Uterus (tissue), 2 donors: ENCODE measurements around the gene TBC1D16.

Experiments used
- CTCF ChIP-seq, 4 experiments: fragments of 200-600 bp in 2 of 4; fragments of 450-650 bp in 2 of 4; sonication (generic) in 2 of 4; IDR thresholded peaks; one replicate each; pipeline ENCODE4 v1.5.1; 2016 to 2019; ENCODE audit warnings: antibody characterized with exemption in 4 of 4, mild to moderate bottlenecking in 2 of 4, moderate library complexity in 1 of 4
- POLR2A ChIP-seq, 2 donors: fragments of 450-650 bp; IDR thresholded peaks; one replicate each; pipeline ENCODE4 v1.6.1; 2016; ENCODE audit warnings: antibody characterized with exemption in 2 of 2, mild to moderate bottlenecking in 1 of 2, moderate library complexity in 1 of 2

- no peak for TF ChIP-seq POLR2A (IDR thresholded peaks at IDR 0.05)
- TF ChIP-seq CTCF (IDR thresholded peaks at IDR 0.05): no peak
These were observed 114.8 kb downstream of the TBC1D16 start for GRCh38 chr17:79920751-79921410.
